SH-SY5Y (cell line): ENCODE measurements around the gene GPHN.

ENCODE experiments used
- GATA2 ChIP-seq: IDR thresholded peaks from 2 replicates; pipeline ENCODE4 v1.6.1; 2011; ENCODE audit warnings: mild to moderate bottlenecking, low read depth, low read length
- GATA3 ChIP-seq: IDR thresholded peaks from 2 replicates; pipeline ENCODE4 v1.6.1; 2011; ENCODE audit warnings: low read depth, mild to moderate bottlenecking, low read length, moderate library complexity

GRCh38 chr14:67133595-67134441 lies 625.9 kb downstream of the GPHN start:
- TF ChIP-seq GATA2 (no peak), GATA3 (no peak)
